ENCODE data around the gene SFXN5.

Gene SFXN5

DNA sequence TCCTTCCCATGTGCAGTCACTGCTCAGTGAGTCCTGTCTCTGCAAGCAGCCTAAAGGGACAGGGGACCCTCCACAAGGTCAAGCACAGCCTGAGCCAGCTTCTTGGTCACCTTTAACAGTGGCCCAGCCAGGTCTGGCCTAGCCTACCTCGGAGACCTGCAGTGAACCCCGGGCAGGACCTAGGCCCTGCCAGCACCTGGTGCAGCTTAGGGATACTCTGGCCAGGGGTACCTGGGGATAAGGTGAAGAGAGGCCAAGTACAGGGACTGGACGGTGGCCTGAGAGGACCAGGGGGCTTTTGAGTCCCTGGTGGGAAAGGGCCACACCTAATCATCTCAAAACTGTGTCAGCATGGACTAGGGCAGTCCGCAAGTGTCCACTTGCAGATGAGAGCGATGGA is 86.4 kb downstream of the SFXN5 start:
- TF ChIP-seq, protein P1, sequence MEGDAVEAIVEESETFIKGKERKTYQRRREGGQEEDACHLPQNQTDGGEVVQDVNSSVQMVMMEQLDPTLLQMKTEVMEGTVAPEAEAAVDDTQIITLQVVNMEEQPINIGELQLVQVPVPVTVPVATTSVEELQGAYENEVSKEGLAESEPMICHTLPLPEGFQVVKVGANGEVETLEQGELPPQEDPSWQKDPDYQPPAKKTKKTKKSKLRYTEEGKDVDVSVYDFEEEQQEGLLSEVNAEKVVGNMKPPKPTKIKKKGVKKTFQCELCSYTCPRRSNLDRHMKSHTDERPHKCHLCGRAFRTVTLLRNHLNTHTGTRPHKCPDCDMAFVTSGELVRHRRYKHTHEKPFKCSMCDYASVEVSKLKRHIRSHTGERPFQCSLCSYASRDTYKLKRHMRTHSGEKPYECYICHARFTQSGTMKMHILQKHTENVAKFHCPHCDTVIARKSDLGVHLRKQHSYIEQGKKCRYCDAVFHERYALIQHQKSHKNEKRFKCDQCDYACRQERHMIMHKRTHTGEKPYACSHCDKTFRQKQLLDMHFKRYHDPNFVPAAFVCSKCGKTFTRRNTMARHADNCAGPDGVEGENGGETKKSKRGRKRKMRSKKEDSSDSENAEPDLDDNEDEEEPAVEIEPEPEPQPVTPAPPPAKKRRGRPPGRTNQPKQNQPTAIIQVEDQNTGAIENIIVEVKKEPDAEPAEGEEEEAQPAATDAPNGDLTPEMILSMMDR (IDR thresholded peaks at IDR 0.05; ENCODE audit: low read length, missing control alignments): no peak
- DNase-seq (ENCODE audit: low read depth): no peak
- no peak overlapping the region for H3K4me3 ChIP-seq (replicated peaks; ENCODE audit: low read depth, low read length)

DNA sequence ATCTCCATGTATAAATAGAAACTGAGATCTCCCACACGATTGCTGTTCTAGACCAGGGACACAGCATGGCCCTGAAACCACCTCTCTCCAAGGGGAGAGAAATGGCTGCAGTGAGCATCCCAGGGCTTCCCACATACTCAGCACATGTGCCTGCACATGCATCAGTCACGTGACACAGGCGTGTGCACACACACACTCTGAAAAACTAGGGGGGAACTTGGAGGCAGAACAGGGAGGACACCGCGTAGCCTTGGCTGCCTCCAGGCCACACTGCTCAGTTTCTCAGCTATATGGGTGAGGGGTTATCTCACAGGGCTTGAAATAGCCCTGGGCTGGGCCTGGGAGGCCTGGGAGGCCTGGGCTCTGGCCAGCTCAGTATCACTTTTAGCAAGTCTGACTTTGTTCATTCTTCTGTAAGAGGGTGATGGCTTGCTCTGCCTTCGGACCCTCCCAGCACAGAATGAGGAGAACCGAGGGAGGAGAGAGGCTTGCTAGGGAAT is 87.3 kb downstream of the SFXN5 start:
- DNase-seq (ENCODE audit: low read depth): peak; percentile 8
- no peak overlapping the region for H3K4me3 ChIP-seq (replicated peaks; ENCODE audit: low read depth, low read length)
- TF ChIP-seq, protein P1 (IDR thresholded peaks at IDR 0.05; ENCODE audit: low read length, missing control alignments): no peak

DNA sequence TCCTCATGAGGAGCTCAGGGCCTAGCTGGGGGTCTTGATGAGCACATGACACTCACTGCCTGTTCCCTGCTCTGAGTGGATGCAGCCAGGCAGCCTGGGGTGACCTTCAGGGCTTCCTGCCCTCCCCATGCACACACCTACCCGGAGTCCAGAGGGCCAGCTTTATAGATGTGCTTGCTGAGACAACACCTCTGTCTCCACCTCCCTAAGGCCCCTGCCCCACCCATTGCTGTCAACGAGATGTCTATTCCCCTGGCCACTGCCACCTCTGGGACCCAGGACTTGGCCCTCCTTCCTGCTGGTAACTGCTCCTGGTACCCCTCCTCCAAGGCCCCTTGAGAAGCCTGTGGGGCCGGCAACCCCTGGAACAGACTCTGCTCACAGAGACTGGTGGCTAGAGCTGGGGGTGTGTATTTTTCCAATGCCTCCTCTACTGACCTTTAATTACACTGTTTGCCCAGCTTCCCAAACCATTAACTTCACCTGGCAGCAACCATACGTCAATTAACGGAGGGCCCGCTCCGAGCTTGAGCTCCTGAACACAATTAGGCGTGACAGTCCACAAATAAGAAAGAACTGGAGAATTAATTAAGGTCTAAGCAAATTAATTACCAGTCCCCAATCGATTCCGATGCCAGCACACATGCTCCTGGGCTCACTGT is 87.9 kb downstream of the SFXN5 start:
- no peak overlapping the region for H3K4me3 ChIP-seq (replicated peaks; ENCODE audit: low read depth, low read length)
- TF ChIP-seq, protein P1 (IDR thresholded peaks at IDR 0.05; ENCODE audit: low read length, missing control alignments): no peak
- no peak for DNase-seq (ENCODE audit: low read depth)

DNA sequence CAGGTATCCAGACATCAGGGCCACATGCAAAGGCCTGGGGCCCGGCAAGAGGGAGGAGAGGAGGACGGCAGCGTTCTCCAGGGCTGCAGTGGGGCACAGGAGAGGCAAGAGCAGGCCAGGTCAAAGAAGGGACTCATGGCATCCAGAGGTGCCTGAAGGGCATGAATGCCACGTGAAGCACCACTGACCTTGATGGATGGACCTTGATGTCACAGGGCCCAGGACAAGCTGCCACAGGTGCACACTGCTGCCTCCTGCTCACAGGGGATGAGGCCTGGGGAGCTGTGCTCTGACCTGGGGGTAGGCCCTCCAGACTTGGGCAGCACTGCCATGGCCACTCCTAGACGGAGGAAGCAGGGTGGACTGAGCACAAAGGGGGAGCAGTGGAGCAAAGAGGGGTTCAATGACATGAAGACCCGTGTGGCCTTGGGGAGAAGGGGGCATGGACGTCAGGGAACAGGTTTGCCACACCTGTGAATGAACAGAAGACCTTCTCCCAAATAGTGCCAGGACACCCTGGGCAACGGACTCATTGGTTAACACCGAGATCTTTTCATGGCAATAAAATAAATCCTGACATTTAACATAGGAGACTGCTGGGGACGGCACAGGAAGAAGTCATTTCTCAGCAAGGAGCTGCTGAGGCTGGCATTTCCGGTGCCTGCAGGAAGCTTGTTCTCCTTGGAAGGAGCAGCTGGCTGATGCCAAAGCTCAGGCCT is 88.6 kb downstream of the SFXN5 start:
- H3K4me3 ChIP-seq (replicated peaks; ENCODE audit: low read depth, low read length): no peak overlapping the region
- no peak for DNase-seq (ENCODE audit: low read depth)
- TF ChIP-seq, protein P1 (IDR thresholded peaks at IDR 0.05; ENCODE audit: low read length, missing control alignments): no peak

DNA sequence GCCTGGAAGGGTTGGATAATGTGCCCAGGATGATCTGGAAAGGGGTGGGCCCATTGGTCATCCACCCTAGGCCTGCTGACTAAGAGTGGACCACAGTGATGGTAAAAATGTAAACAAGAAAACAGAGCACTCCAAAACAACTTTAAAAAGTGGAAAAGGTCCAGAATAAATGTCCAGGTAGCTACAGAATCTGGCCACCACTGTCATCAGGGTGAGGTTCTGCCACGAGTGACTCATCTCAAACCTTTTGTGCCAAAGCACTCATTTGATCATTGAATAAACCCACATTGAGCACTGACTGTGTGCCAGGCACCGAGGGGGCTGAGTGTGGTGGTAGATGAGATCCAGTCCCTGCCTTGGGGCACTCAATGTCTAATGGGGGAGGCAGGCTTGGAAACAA is 89.3 kb downstream of the SFXN5 start:
- no peak overlapping the region for H3K4me3 ChIP-seq (replicated peaks; ENCODE audit: low read depth, low read length)
- no peak for DNase-seq (ENCODE audit: low read depth)
- TF ChIP-seq, protein P1 (IDR thresholded peaks at IDR 0.05; ENCODE audit: low read length, missing control alignments): no peak

DNA sequence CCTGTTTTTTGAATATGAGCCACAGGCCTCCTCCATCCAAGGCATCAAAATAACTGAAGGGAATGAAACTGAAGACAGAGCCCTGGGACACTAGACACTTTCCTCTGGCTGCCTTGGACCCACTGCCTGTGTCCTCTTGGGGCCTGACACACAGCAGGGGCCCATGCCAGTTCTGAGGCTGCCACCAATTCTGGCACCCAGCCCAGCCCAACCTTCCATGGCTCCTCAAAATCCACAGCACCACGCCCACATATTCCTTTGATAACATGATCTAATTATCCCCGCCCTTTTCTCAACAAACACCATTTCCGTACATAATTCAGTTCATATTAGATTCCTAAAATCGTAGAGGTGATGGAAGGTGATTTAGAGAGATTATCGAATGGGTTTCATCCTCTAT is 90.0 kb downstream of the SFXN5 start:
- no peak for DNase-seq (ENCODE audit: low read depth)
- TF ChIP-seq, protein P1 (IDR thresholded peaks at IDR 0.05; ENCODE audit: low read length, missing control alignments): no peak
- H3K4me3 ChIP-seq (replicated peaks; ENCODE audit: low read depth, low read length): no peak overlapping the region
